NCI-H69 (cell line): Measurements from ENCODE around the gene PTPRN2.
A peak's percentile ranks its signal among the peaks of the same experiment; 100 is the strongest.
"Not testable (repeated sequence)": the region's sequence is repeated elsewhere in the genome, so short reads cannot be mapped to it uniquely, and the experiment has no call there.

Source experiments
- DNase-seq: peaks from one replicate; lab custom pipeline; 2025; lab: John Stamatoyannopoulos, UW

Gene PTPRN2

GRCh38 chr7:157734676-157735640, 852.7 kb downstream of the PTPRN2 start:
- no peak for DNase-seq

GRCh38 chr7:157733760-157734395, 853.7 kb downstream of the PTPRN2 start:
- not testable (repeated sequence) for DNase-seq

- peak; percentile 4 for DNase-seq
Observed at GRCh38 chr7:157731126-157731525, 856.5 kb downstream of the PTPRN2 start.

GRCh38 chr7:157730614-157731013, 857.0 kb downstream of the PTPRN2 start:
- DNase-seq: no peak

- peak; percentile 5 for DNase-seq
Observed at GRCh38 chr7:157729566-157729965, 858.1 kb downstream of the PTPRN2 start.

GRCh38 chr7:157727964-157728615, 859.5 kb downstream of the PTPRN2 start:
- DNase-seq: no peak

- DNase-seq: no peak
Observed at GRCh38 chr7:157726764-157727163, 860.9 kb downstream of the PTPRN2 start.

GRCh38 chr7:157725312-157725711, 862.3 kb downstream of the PTPRN2 start:
- not testable (repeated sequence) for DNase-seq

GRCh38 chr7:157723205-157723604, 864.4 kb downstream of the PTPRN2 start:
- DNase-seq: no peak

- no peak for DNase-seq
Observed at GRCh38 chr7:157722137-157723060, 865.2 kb downstream of the PTPRN2 start.

GRCh38 chr7:157721468-157722136, 866.0 kb downstream of the PTPRN2 start:
- DNase-seq: no peak

- no peak for DNase-seq
Observed at GRCh38 chr7:157719705-157720655, 867.6 kb downstream of the PTPRN2 start.

GRCh38 chr7:157719008-157719682, 868.5 kb downstream of the PTPRN2 start:
- DNase-seq: no peak

GRCh38 chr7:157718303-157719007, 869.2 kb downstream of the PTPRN2 start:
- no peak for DNase-seq

- no peak for DNase-seq
Observed at GRCh38 chr7:157717211-157718174, 870.1 kb downstream of the PTPRN2 start.

- no peak for DNase-seq
Observed at GRCh38 chr7:157715938-157716280, 871.7 kb downstream of the PTPRN2 start.
